ENCODE data around the gene CMTR1.

The CMTR1 gene

DNA sequence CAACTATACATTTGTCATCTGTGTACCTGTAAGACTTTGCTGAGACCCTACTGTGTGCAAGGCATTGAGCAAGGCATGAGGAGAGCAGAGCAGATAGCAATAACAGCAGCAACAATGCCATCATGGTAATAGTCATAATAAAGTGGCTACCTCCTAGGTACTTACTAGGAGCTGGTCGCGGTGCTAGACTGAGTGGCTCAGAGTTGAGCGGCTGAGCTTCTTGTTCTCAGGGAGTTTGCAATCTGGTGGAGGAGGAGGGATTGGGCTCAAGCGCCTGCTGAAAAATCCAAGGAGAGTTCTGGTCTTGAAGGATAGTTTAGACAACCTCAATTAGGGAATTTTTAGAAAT is 91.9 kb downstream of the CMTR1 start:
- Histone ChIP-seq H3K27me3 (ENCODE audit: control insufficient read depth, insufficient read depth, low read length) (0 out of 2 replicates have a peak, but pooled peaks cover 5% of the 10 kb centered on the region), H3K4me3 (ENCODE audit: low read depth, low read length) (no peak overlapping the region), H3K9me3 (ENCODE audit: control insufficient read depth, insufficient read depth, low read length) (no peaks in the 10 kb centered on the region), H3K36me3 (ENCODE audit: control insufficient read depth, insufficient read depth, low read length) (no peaks in the 10 kb centered on the region), H3K9ac (ENCODE audit: low read depth, low read length) (no peak overlapping the region), H3K4me1 (ENCODE audit: control insufficient read depth, insufficient read depth, low read length) (no peaks in the 10 kb centered on the region), H3K27ac (ENCODE audit: low read depth, low read length) (no peak overlapping the region)

DNA sequence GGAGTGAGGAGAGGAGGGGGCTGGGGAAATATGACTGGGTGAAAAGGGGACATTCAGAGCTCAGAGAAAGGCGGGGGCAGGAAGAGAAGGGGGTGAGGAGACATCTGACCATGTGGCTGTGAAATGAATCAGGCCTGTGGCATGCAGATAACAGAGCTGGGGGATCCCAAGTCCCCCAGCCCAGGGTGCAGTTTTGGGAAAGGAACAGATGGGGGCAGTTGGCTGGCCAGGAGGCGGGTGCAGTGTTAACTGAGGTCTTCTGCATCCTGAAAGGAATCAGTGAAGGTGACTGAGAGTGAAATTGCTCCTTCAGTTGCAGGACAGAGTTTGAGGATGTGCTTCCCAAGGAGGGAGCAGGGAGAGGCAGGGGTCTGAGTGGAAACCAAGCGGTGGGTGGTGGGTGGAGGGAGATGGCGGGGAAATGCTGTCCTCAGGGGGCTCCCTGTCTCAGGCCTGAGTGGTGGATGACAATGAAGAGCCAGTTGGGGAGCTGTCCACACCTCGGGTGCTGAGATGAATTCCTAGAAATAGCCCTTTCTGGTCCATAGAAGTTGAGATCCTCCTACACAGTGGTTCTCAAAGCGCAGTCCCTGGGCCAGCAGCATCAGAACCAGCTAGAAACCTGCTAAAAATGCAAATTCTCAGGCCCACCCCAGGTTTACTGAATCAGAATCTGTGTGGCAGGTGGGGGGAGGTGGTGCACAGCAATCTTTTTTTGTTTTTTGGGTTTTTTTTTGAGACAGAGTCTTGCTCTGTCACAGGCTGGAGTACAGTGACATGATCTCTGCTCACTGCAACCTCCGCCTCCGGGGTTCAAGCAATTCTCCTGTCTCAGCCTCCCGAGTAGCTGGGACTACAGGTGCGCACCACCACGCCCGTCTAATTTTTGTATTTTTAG is 92.7 kb downstream of the CMTR1 start:
- Histone ChIP-seq H3K9ac (ENCODE audit: low read depth, low read length) (no peak overlapping the region), H3K27ac (ENCODE audit: low read depth, low read length) (no peak overlapping the region), H3K4me3 (ENCODE audit: low read depth, low read length) (no peak overlapping the region), H3K36me3 (ENCODE audit: control insufficient read depth, insufficient read depth, low read length) (no peaks in the 10 kb centered on the region), H3K4me1 (ENCODE audit: control insufficient read depth, insufficient read depth, low read length) (no peaks in the 10 kb centered on the region), H3K27me3 (ENCODE audit: control insufficient read depth, insufficient read depth, low read length) (0 out of 2 replicates have a peak, but pooled peaks cover 7% of the 10 kb centered on the region), H3K9me3 (ENCODE audit: control insufficient read depth, insufficient read depth, low read length) (no peaks in the 10 kb centered on the region)

DNA sequence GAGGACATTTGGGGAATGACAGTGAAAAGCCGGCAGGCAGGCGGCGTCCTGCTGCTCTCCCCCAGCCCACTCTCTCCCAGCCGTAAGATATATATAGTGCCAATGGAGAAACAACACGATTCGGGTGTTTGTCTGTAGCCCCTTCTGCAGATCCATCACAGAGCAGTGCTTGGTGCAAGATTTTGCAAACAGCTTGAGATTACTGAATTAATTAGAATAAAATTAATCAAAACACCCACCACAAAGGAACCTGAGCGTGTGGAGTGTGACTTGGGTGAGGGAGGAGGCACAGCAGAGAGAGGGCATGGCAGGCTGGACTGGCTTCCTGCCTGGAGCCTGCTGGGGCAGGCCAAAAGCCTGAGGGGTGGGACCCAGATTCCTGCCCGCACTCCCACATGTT is 95.5 kb downstream of the CMTR1 start:
- Histone ChIP-seq H3K4me3 (ENCODE audit: low read depth, low read length) (no peak overlapping the region), H3K27me3 (ENCODE audit: control insufficient read depth, insufficient read depth, low read length) (peaks cover 20% of the 10 kb centered on the region), H3K36me3 (ENCODE audit: control insufficient read depth, insufficient read depth, low read length) (no peaks in the 10 kb centered on the region), H3K4me1 (ENCODE audit: control insufficient read depth, insufficient read depth, low read length) (no peaks in the 10 kb centered on the region), H3K9ac (ENCODE audit: low read depth, low read length) (no peak overlapping the region), H3K9me3 (ENCODE audit: control insufficient read depth, insufficient read depth, low read length) (no peaks in the 10 kb centered on the region), H3K27ac (ENCODE audit: low read depth, low read length) (no peak overlapping the region)

DNA sequence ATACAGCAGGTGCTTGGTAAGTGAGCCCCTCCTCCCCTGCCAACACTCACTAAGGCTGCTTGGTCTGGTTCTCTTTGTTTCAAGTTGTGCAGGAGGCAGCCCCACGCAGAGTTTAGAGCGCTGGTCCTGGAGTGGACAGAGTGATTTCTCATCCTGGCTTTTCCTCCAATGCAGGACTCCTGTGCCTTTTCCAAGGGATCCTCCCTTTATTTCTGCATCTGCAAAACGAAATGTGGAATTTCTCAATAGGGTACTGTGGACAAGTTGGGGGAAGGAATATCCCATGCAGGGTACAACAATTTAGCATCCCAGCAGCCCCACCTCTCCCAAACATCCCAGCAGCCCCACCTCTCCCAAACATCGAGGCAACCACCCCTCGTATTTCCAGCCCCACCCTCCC is 97.3 kb downstream of the CMTR1 start:
- Histone ChIP-seq H3K27ac (ENCODE audit: low read depth, low read length) (no peak overlapping the region), H3K27me3 (ENCODE audit: control insufficient read depth, insufficient read depth, low read length) (peaks cover 37% of the 10 kb centered on the region), H3K9ac (ENCODE audit: low read depth, low read length) (no peak overlapping the region), H3K9me3 (ENCODE audit: control insufficient read depth, insufficient read depth, low read length) (no peaks in the 10 kb centered on the region), H3K36me3 (ENCODE audit: control insufficient read depth, insufficient read depth, low read length) (no peaks in the 10 kb centered on the region), H3K4me3 (ENCODE audit: low read depth, low read length) (no peak overlapping the region), H3K4me1 (ENCODE audit: control insufficient read depth, insufficient read depth, low read length) (0 out of 2 replicates have a peak, but pooled peaks cover 5% of the 10 kb centered on the region)

DNA sequence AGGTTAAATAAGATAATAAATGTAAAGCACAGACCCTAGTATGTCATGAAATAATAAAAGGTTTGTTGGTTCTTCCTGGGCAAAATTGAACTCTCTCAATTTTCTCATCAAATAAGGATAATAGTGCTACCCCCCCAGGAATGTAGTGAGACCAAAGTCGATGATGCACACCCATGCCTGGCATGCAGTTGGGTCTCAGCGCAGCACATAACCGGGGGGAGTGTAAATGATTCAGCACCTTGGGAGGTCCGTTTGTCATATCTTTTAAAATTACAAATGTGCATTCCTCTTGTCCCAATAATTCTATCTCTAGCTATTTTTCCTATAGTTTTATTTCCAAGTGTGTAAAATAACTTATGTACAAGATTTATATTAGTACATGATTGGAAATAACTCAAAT is 98.0 kb downstream of the CMTR1 start:
- Histone ChIP-seq H3K4me3 (ENCODE audit: low read depth, low read length) (no peak overlapping the region), H3K9ac (ENCODE audit: low read depth, low read length) (no peak overlapping the region), H3K36me3 (ENCODE audit: control insufficient read depth, insufficient read depth, low read length) (no peaks in the 10 kb centered on the region), H3K9me3 (ENCODE audit: control insufficient read depth, insufficient read depth, low read length) (no peaks in the 10 kb centered on the region), H3K27ac (ENCODE audit: low read depth, low read length) (no peak overlapping the region), H3K27me3 (ENCODE audit: control insufficient read depth, insufficient read depth, low read length) (peaks cover 44% of the 10 kb centered on the region), H3K4me1 (ENCODE audit: control insufficient read depth, insufficient read depth, low read length) (peaks cover 7% of the 10 kb centered on the region; the same call in 1 of the 2 replicates)

Measured in HUES48 (cell line).